ENCODE results near the gene ARHGAP18. TPM values are rescaled to one million over a fixed set of nuclear protein-coding genes. Genes with fewer than 3 reads are reported as not detected.

ARHGAP18 gene
- total RNA-seq, 1 donor: 47.1 TPM

GRCh38 chr6:129667034-129667433 is 42.9 kb downstream of the ARHGAP18 start:
- peak; percentile 13 for TF ChIP-seq CTCF (IDR thresholded peaks at IDR 0.05; ENCODE audit: insufficient read depth, low read depth, low read length)
- H3K4me3 ChIP-seq (ENCODE audit: low read depth, low read length): no peak overlapping the region
- DNase-seq (ENCODE audit: low read depth): no peak

- no peak for TF ChIP-seq CTCF (IDR thresholded peaks at IDR 0.05; ENCODE audit: insufficient read depth, low read depth, low read length)
- no peak overlapping the region for H3K4me3 ChIP-seq (ENCODE audit: low read depth, low read length)
- no peak for DNase-seq (ENCODE audit: low read depth)
Observed at GRCh38 chr6:129665555-129665954, 44.4 kb downstream of the ARHGAP18 start.

GRCh38 chr6:129663531-129663930 is 46.4 kb downstream of the ARHGAP18 start:
- TF ChIP-seq CTCF (IDR thresholded peaks at IDR 0.05; ENCODE audit: insufficient read depth, low read depth, low read length): no peak
- no peak for DNase-seq (ENCODE audit: low read depth)
- no peak overlapping the region for H3K4me3 ChIP-seq (ENCODE audit: low read depth, low read length)

GRCh38 chr6:129662980-129663431 is 47.0 kb downstream of the ARHGAP18 start:
- no peak overlapping the region for H3K4me3 ChIP-seq (ENCODE audit: low read depth, low read length)
- no peak for DNase-seq (ENCODE audit: low read depth)
- no peak for TF ChIP-seq CTCF (IDR thresholded peaks at IDR 0.05; ENCODE audit: insufficient read depth, low read depth, low read length)

GRCh38 chr6:129662406-129662766 is 47.6 kb downstream of the ARHGAP18 start:
- no peak for DNase-seq (ENCODE audit: low read depth)
- H3K4me3 ChIP-seq (ENCODE audit: low read depth, low read length): no peak overlapping the region
- no peak for TF ChIP-seq CTCF (IDR thresholded peaks at IDR 0.05; ENCODE audit: insufficient read depth, low read depth, low read length)

GRCh38 chr6:129661536-129662405 is 48.2 kb downstream of the ARHGAP18 start:
- no peak for DNase-seq (ENCODE audit: low read depth)
- no peak overlapping the region for H3K4me3 ChIP-seq (ENCODE audit: low read depth, low read length)
- TF ChIP-seq CTCF (IDR thresholded peaks at IDR 0.05; ENCODE audit: insufficient read depth, low read depth, low read length): no peak

- no peak for DNase-seq (ENCODE audit: low read depth)
- TF ChIP-seq CTCF (IDR thresholded peaks at IDR 0.05; ENCODE audit: insufficient read depth, low read depth, low read length): no peak
- peak overlapping the region; percentile 46 for H3K4me3 ChIP-seq (ENCODE audit: low read depth, low read length)
Observed at GRCh38 chr6:129660346-129660676, 49.7 kb downstream of the ARHGAP18 start.

Measured in fibroblast of villous mesenchyme (primary cell).